B cell (primary cell): ENCODE results near the gene KISS1R. TPM values are rescaled to one million over a fixed set of nuclear protein-coding genes. Genes with fewer than 3 reads are reported as not detected.

ENCODE experiments used
- ATAC-seq: fragments of 200-7000 bp; cut with Tn5 transposase; one replicate; pipeline ENCODE4 v1.10.0; 2021; ENCODE audit warnings: low read depth, mild to moderate bottlenecking, moderate number of reproducible peaks, moderate library complexity
- CTCF ChIA-PET: fragments of 350-600 bp; sonication (Branson Sonifier 250); formaldehyde crosslinking; loops from one replicate; lab custom pipeline; 2021; ENCODE audit warnings: antibody characterized with exemption, inconsistent platforms; lab: Charles Lee
- POLR2A ChIA-PET: fragments of 350-600 bp; sonication (Branson Sonifier 250); formaldehyde crosslinking; loops from one replicate; lab custom pipeline; 2021; ENCODE audit warnings: antibody characterized with exemption; lab: Charles Lee
- DNase-seq: peaks from one replicate; pipeline ENCODE4 v3.0.0; 2013
- H2AFZ ChIP-seq: 2 replicates; pipeline ENCODE4 v1.6.1; 2012; ENCODE audit warnings: mild to moderate bottlenecking, low read depth, low read length; ENCODE audit not compliant: insufficient read depth, poor library complexity, severe bottlenecking
- H3K27ac ChIP-seq, 2 donors: 1 replicate in 1 of 2; 2 replicates in 1 of 2; pipeline ENCODE4 v1.5.1; 2012 to 2013; ENCODE audit warnings: low read length in 2 of 2, mild to moderate bottlenecking in 2 of 2, moderate library complexity in 1 of 2
- H3K27me3 ChIP-seq, 4 experiments: fragments of 200-600 bp in 1 of 4; sonication (generic) in 1 of 4; replicated peaks in 1 of 4; 1 replicate in 2 of 4; 2 replicates in 2 of 4; pipeline versions ENCODE4 v1.6.1 to v1.7.0; 2013 to 2016; ENCODE audit warnings: low read length in 3 of 4, mild to moderate bottlenecking in 2 of 4, mixed read lengths in 1 of 4, moderate library complexity in 1 of 4; ENCODE audit not compliant: insufficient read depth in 4 of 4, control insufficient read depth in 3 of 4; ENCODE audit errors: control extremely low read depth in 1 of 4
- H3K36me3 ChIP-seq, 2 experiments: replicated peaks in 1 of 2; 1 replicate in 1 of 2; 2 replicates in 1 of 2; pipeline versions ENCODE4 v1.6.1 to v1.7.1; 2013; ENCODE audit warnings: low read length in 1 of 2; ENCODE audit not compliant: insufficient read depth in 2 of 2, control insufficient read depth in 1 of 2; ENCODE audit errors: control extremely low read depth in 1 of 2, extremely low read depth in 1 of 2
- H3K4me1 ChIP-seq, 2 donors: fragments of 200-600 bp in 1 of 2; sonication (generic) in 1 of 2; 1 replicate in 1 of 2; 2 replicates in 1 of 2; pipeline versions ENCODE4 v1.5.1 to v1.6.1; 2013 to 2017; ENCODE audit warnings: low read length in 2 of 2; ENCODE audit not compliant: control insufficient read depth in 2 of 2, insufficient read depth in 2 of 2
- H3K4me2 ChIP-seq: replicated peaks from 2 replicates; pipeline ENCODE3; 2012; ENCODE audit warnings: mild to moderate bottlenecking, low read depth, low read length; ENCODE audit not compliant: poor library complexity, severe bottlenecking
- H3K4me3 ChIP-seq, 5 experiments: fragments of 200-600 bp in 1 of 5; sonication (generic) in 1 of 5; 1 replicate in 3 of 5; 2 replicates in 2 of 5; pipeline versions ENCODE4 v1.5.1 to v1.7.0; 2011 to 2016; ENCODE audit warnings: low read length in 4 of 5, mild to moderate bottlenecking in 4 of 5, low read depth in 2 of 5, control low read depth in 1 of 5, moderate library complexity in 1 of 5; ENCODE audit not compliant: insufficient read depth in 1 of 5; ENCODE audit errors: control extremely low read depth in 1 of 5, extremely low read depth in 1 of 5
- H3K79me2 ChIP-seq: fragments of 200-600 bp; sonication (generic); one replicate; pipeline ENCODE4 v1.6.0; 2016; ENCODE audit warnings: low read length; ENCODE audit not compliant: control insufficient read depth, insufficient read depth
- H3K9ac ChIP-seq: fragments of 200-600 bp; sonication (generic); 2 replicates; pipeline ENCODE4 v1.6.1; 2017; ENCODE audit warnings: mild to moderate bottlenecking, low read length, moderate library complexity
- H3K9me3 ChIP-seq, 3 donors: one replicate each; pipeline versions ENCODE4 v1.6.1 to v1.7.1; 2013; ENCODE audit warnings: low read length in 2 of 3; ENCODE audit not compliant: control insufficient read depth in 2 of 3, insufficient read depth in 1 of 3; ENCODE audit errors: control extremely low read depth in 1 of 3
- H4K20me1 ChIP-seq: 2 replicates; pipeline ENCODE4 v1.6.0; 2012; ENCODE audit warnings: mild to moderate bottlenecking, low read length; ENCODE audit not compliant: insufficient read depth, control insufficient read depth, poor library complexity, severe bottlenecking
- H3K27ac Mint-ChIP-seq: one replicate; pipeline ENCODE4 v1.8.0; 2021; ENCODE audit warnings: mixed read lengths
- H3K27me3 Mint-ChIP-seq: one replicate; pipeline ENCODE4 v1.8.0; 2021; ENCODE audit warnings: mixed read lengths
- H3K4me1 Mint-ChIP-seq: one replicate; pipeline ENCODE4 v1.8.0; 2021; ENCODE audit warnings: mixed read lengths
- H3K4me3 Mint-ChIP-seq: one replicate; pipeline ENCODE4 v1.8.0; 2021; ENCODE audit warnings: mixed read lengths
- H3K9me3 Mint-ChIP-seq: one replicate; pipeline ENCODE4 v1.8.0; 2022; ENCODE audit warnings: mixed read lengths; ENCODE audit not compliant: insufficient read depth
- EZH2 ChIP-seq: IDR thresholded peaks from 2 replicates; pipeline ENCODE4 v1.6.1; 2012; ENCODE audit warnings: borderline replicate concordance, low read depth, mild to moderate bottlenecking, moderate library complexity, low read length; ENCODE audit not compliant: insufficient read depth, poor library complexity, severe bottlenecking
- WGBS: methylation state at CpG from one replicate; pipeline ENCODE4 v1.1.5; 2013; ENCODE audit warnings: missing lambda C conversion rate; ENCODE audit not compliant: insufficient coverage; 5-methylcytosine and 5-hydroxymethylcytosine counted together
- intact Hi-C: fragments of 100-400 bp; cut with micrococcal nuclease; formaldehyde crosslinking; loops from one replicate; pipeline ENCODE4 v1.10.0; 2022
- polyA plus RNA-seq: library from polyadenylated mRNA; depleted of rRNA; stranded (reverse); fragments of >200 nt; gene quantifications from 2 replicates; pipeline ENCODE4 v1.2.3, GENCODE V29; 2012
- total RNA-seq, 2 donors: library from RNA; stranded (reverse); fragments of 120-200 nt in 1 of 2; gene quantifications; 1 replicate in 1 of 2; 2 replicates in 1 of 2; pipeline versions ENCODE4 v1.2.3 to v1.2.4, GENCODE V29; 2013 to 2022
- TF ChIP-seq, protein P1 (sequence below): fragments of 200-600 bp; IDR thresholded peaks from one replicate; pipeline ENCODE4 v1.8.0; 2022; ENCODE audit warnings: antibody characterized with exemption, mild to moderate bottlenecking

The KISS1R gene
- total and polyA plus RNA-seq, 2 donors (not counting 1 experiment from before 2014, with no cell fraction given), result 0.79 to 1.3 TPM

- Mint-ChIP-seq H3K27me3 (no peaks in the 10 kb centered on the region), H3K4me1 (peaks cover 12% of the 10 kb centered on the region), H3K4me3 (no peak overlapping the region), H3K9me3 (no peaks in the 10 kb centered on the region), H3K27ac (no peak overlapping the region)
- TF ChIP-seq, protein P1, sequence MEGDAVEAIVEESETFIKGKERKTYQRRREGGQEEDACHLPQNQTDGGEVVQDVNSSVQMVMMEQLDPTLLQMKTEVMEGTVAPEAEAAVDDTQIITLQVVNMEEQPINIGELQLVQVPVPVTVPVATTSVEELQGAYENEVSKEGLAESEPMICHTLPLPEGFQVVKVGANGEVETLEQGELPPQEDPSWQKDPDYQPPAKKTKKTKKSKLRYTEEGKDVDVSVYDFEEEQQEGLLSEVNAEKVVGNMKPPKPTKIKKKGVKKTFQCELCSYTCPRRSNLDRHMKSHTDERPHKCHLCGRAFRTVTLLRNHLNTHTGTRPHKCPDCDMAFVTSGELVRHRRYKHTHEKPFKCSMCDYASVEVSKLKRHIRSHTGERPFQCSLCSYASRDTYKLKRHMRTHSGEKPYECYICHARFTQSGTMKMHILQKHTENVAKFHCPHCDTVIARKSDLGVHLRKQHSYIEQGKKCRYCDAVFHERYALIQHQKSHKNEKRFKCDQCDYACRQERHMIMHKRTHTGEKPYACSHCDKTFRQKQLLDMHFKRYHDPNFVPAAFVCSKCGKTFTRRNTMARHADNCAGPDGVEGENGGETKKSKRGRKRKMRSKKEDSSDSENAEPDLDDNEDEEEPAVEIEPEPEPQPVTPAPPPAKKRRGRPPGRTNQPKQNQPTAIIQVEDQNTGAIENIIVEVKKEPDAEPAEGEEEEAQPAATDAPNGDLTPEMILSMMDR, result no peak
- TF ChIP-seq EZH2, result no peak
- H3K9me3 ChIP-seq, result peaks cover 0 to 2% (median 0%) of the 10 kb centered on the region in 3 donors
- H3K4me1 ChIP-seq, result peaks cover 8 to 20% of the 10 kb centered on the region in 2 donors
- no peak for DNase-seq
- no peaks in the 10 kb centered on the region for H3K79me2 ChIP-seq
- H3K4me2 ChIP-seq, result no peak overlapping the region
- POLR2A ChIA-PET, result no interaction called here
- H4K20me1 ChIP-seq, result peaks cover 7% of the 10 kb centered on the region
- H3K27me3 ChIP-seq, result no peaks in the 10 kb centered on the region
- H3K4me3 ChIP-seq, result no peak overlapping the region
- H3K9ac ChIP-seq, result no peak overlapping the region
- no peak overlapping the region for H2AFZ ChIP-seq
- H3K36me3 ChIP-seq, result peaks cover 0 to 17% of the 10 kb centered on the region in 2 experiments
- CTCF ChIA-PET, result no interaction called here
- ATAC-seq, result no peak
- 94% methylated on average over 23 of the region's 29 CpGs for WGBS
- intact Hi-C loops, result no loop called here
- no peak overlapping the region for H3K27ac ChIP-seq
These were observed 47.6 kb upstream of the KISS1R start for GRCh38 chr19:869245-870177.

GRCh38 chr19:870314-870713, 46.8 kb upstream of the KISS1R start:
- H3K4me1 ChIP-seq, result peaks cover 8 to 16% of the 10 kb centered on the region in 2 donors
- Mint-ChIP-seq H3K4me3 (no peak overlapping the region), H3K9me3 (no peaks in the 10 kb centered on the region), H3K27ac (no peak overlapping the region), H3K4me1 (peaks cover 9% of the 10 kb centered on the region), H3K27me3 (no peaks in the 10 kb centered on the region)
- H3K9ac ChIP-seq, result no peak overlapping the region
- ATAC-seq (no peak), DNase-seq (no peak)
- no peak overlapping the region for H3K4me3 ChIP-seq
- no peak overlapping the region for H2AFZ ChIP-seq
- H3K79me2 ChIP-seq, result no peaks in the 10 kb centered on the region
- no peaks in the 10 kb centered on the region for H3K27me3 ChIP-seq
- H3K9me3 ChIP-seq, result peaks cover 0 to 4% (median 0%) of the 10 kb centered on the region in 3 donors
- ChIA-PET CTCF (no interaction called here), POLR2A (no interaction called here)
- H4K20me1 ChIP-seq, result peaks cover 7% of the 10 kb centered on the region
- no peak overlapping the region for H3K4me2 ChIP-seq
- TF ChIP-seq EZH2, result no peak
- TF ChIP-seq, protein P1, result no peak
- no peak overlapping the region for H3K27ac ChIP-seq
- WGBS, result 98% methylated on average over 6 of the region's 8 CpGs
- intact Hi-C loops, result no loop called here
- peaks cover 0 to 17% of the 10 kb centered on the region in 2 experiments for H3K36me3 ChIP-seq
